ENCODE results near the gene NXPE1.

NXPE1 gene

GRCh38 chr11:114556135-114556534 is 3.5 kb downstream of the NXPE1 start:
- TF ChIP-seq, protein P1, sequence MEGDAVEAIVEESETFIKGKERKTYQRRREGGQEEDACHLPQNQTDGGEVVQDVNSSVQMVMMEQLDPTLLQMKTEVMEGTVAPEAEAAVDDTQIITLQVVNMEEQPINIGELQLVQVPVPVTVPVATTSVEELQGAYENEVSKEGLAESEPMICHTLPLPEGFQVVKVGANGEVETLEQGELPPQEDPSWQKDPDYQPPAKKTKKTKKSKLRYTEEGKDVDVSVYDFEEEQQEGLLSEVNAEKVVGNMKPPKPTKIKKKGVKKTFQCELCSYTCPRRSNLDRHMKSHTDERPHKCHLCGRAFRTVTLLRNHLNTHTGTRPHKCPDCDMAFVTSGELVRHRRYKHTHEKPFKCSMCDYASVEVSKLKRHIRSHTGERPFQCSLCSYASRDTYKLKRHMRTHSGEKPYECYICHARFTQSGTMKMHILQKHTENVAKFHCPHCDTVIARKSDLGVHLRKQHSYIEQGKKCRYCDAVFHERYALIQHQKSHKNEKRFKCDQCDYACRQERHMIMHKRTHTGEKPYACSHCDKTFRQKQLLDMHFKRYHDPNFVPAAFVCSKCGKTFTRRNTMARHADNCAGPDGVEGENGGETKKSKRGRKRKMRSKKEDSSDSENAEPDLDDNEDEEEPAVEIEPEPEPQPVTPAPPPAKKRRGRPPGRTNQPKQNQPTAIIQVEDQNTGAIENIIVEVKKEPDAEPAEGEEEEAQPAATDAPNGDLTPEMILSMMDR (IDR thresholded peaks at IDR 0.05; ENCODE audit: low read depth, low read length) = no peak
- H3K4me3 ChIP-seq (ENCODE audit: low read depth, low read length) = no peak overlapping the region

DNA sequence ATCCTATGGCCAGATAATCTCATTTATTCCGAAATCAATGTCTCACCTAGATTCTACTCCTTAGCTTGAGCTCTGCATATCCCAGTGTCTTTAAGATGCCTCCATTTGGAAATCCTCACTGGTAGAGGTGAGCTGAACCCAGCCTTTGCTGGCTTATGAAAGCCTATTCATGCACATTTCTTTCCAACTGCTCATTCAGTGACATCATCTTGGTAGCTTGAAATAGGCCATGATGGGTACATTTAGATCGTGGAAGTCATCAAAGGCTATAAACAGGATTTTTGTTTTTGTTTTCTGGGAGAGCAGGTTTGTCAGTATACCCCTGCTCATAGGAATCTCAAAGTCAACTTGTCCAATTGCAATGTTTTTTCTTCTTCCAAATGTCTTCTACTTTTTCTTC is 6.0 kb downstream of the NXPE1 start:
- no peak overlapping the region for H3K4me3 ChIP-seq (ENCODE audit: low read depth, low read length)
- TF ChIP-seq, protein P1 (IDR thresholded peaks at IDR 0.05; ENCODE audit: low read depth, low read length) = no peak

GRCh38 chr11:114551060-114551459 is 8.6 kb downstream of the NXPE1 start:
- TF ChIP-seq, protein P1 (IDR thresholded peaks at IDR 0.05; ENCODE audit: low read depth, low read length) = no peak
- no peak overlapping the region for H3K4me3 ChIP-seq (ENCODE audit: low read depth, low read length)

DNA sequence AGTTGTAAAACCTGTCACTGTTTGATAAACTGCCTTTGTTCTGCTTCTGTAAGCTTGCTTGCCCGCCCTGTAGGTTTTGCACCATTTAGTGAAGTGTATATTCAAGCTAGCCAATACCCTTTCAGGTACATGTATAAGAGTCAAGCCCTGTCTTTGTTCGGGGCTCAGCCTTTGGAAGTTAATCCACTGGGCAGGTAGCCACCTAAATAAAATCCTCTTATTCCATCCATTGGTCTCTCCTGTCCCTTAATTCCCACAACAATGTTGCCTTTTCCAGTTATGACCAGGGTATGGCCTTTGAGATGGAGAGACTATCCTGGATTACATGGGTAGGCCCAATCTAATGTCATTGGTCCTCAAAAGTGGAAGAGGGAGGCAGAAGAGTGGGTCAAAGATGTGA is 34.0 kb downstream of the NXPE1 start:
- no peak overlapping the region for H3K4me3 ChIP-seq (ENCODE audit: low read depth, low read length)
- TF ChIP-seq, protein P1 (IDR thresholded peaks at IDR 0.05; ENCODE audit: low read depth, low read length) = no peak

DNA sequence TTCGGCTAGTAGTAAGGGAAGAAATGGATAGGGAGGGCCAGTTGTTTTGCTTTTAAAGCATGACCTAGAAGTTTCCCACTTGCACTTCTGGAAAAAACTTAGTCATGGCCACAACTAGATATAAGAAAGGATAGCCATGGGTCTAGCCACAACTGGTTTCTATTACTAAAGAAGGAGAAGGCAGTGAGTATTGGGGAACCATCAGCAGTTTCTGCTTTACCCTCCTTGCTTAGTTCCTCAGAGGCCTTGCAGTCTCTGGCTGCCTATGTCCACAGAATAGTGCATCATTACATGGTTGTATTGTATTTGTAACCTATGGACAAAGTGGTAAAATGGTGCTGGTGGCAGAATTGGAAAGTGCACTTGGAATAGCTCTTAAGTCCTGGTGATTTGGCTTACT is 35.6 kb downstream of the NXPE1 start:
- TF ChIP-seq, protein P1 (IDR thresholded peaks at IDR 0.05; ENCODE audit: low read depth, low read length) = no peak
- H3K4me3 ChIP-seq (ENCODE audit: low read depth, low read length) = no peak overlapping the region

DNA sequence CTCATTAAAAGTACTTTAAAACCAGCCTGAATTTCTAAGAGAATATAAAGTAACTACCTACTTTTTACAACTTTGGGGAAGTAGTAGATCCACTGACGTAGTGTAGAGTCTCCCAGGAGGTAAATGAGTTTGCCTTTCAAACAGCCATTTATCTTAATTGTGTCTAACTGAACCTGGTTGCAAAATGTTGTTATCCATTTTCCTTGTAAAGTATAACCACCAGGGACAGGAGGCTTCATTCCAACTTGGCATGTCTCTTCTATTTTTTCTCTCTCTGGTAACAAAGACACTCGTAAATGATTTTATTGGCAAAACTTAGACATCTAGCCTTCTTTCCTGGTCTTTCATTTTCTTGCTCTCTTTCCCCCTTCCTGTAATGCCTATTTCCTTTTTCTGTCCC is 36.9 kb downstream of the NXPE1 start:
- no peak overlapping the region for H3K4me3 ChIP-seq (ENCODE audit: low read depth, low read length)
- TF ChIP-seq, protein P1 (IDR thresholded peaks at IDR 0.05; ENCODE audit: low read depth, low read length) = no peak

DNA sequence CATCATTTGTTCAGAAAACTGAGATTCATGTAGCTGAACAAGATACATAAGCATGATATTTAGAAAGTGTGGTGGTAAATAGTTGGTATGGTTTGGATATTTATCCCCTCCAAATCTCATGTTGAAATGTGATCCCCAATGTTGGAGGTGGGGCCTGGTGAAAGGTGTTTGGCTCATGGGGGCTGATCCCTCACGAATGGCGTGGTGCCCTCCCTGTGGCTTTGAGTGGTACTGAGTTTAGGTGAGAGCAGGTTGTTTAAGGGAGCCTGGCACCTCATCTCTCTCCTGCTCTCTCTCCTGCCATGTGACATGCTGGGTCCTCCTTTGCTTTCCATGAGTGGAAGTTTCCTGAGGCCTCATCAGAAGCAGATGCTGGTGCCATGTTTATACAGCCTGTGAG is 48.1 kb downstream of the NXPE1 start:
- TF ChIP-seq, protein P1 (IDR thresholded peaks at IDR 0.05; ENCODE audit: low read depth, low read length) = no peak

More for the DNA sequence above, 48.1 kb downstream of the NXPE1 start:
- H3K4me3 ChIP-seq (ENCODE audit: low read depth, low read length) = no peak overlapping the region

Measured in WI38 (cell line).